A549 (cell line): ENCODE results near the gene FADS6. TPM values are rescaled to one million over a fixed set of nuclear protein-coding genes. Genes with fewer than 3 reads are reported as not detected.

Experiments used
- ATAC-seq, 2 experiments: fragments of 200-7000 bp in 1 of 2; fragments of >200 bp in 1 of 2; cut with Nextera tagmentation in 1 of 2; cut with Tn5 transposase in 1 of 2; 3 replicates each; pipeline versions ENCODE4 v1.8.0 to v1.9.1; 2018 to 2020; ENCODE audit warnings: mild to moderate bottlenecking in 1 of 2, moderate library complexity in 1 of 2
- CTCF ChIA-PET: fragments of 300-600 bp; sonication (Branson Sonifier 250); formaldehyde crosslinking; extraction: SDS; loops from one replicate; lab custom pipeline; 2021; ENCODE audit warnings: antibody characterized with exemption, inconsistent platforms; lab: Yijun Ruan, JAX
- POLR2A ChIA-PET: fragments of 350-600 bp; formaldehyde crosslinking; extraction: SDS; loops from one replicate; lab custom pipeline; 2021; ENCODE audit warnings: antibody characterized with exemption, inconsistent platforms; lab: Yijun Ruan, JAX
- DNase-seq, 2 experiments: peaks; one replicate each; pipeline versions ENCODE4 v3.0.0 to v3.0.0-alpha.2; 2011 to 2016; ENCODE audit warnings: low read depth in 1 of 2, low spot score in 1 of 2
- FAIRE-seq: peaks from 2 replicates; lab custom pipeline; 2011; peaks lifted over from hg19 to GRCh38; lab: Jason Lieb, UNC
- H3K27ac ChIP-seq, 2 experiments: fragments of >200 bp; sonication (Bioruptor Twin); formaldehyde crosslinking; 3 replicates each; pipeline ENCODE4 v1.5.1; 2016 to 2017
- H3K4me1 ChIP-seq: fragments of >200 bp; sonication (Bioruptor Twin); formaldehyde crosslinking; 3 replicates; pipeline ENCODE4 v1.6.1; 2016
- H3K4me2 ChIP-seq: fragments of >200 bp; sonication (Bioruptor Twin); formaldehyde crosslinking; 3 replicates; pipeline ENCODE4 v1.6.1; 2016
- H3K4me3 ChIP-seq: fragments of >200 bp; sonication (Bioruptor Twin); formaldehyde crosslinking; 3 replicates; pipeline ENCODE4 v1.5.1; 2016
- H3K9me3 ChIP-seq: fragments of >200 bp; sonication (Bioruptor Twin); formaldehyde crosslinking; 3 replicates; pipeline ENCODE4 v1.6.1; 2016
- CHD2 ChIP-seq: fragments of 150-350 bp; IDR thresholded peaks from 2 replicates; pipeline ENCODE4 v1.6.1; 2014; ENCODE audit warnings: low read length; ENCODE audit not compliant: partially characterized antibody
- EHF ChIP-seq: fragments of 250-450 bp; sonication (Bioruptor Pico); IDR thresholded peaks from 2 replicates; pipeline ENCODE4 v1.5.0; 2020; ENCODE audit warnings: mild to moderate bottlenecking
- EP300 ChIP-seq, 2 experiments: fragments of >200 bp; sonication (Bioruptor Twin); formaldehyde crosslinking; IDR thresholded peaks; 2 replicates in 1 of 2; 3 replicates in 1 of 2; pipeline ENCODE4 v1.6.1; 2016 to 2017
- FOXS1 ChIP-seq: fragments of 250-450 bp; sonication (Bioruptor Pico); IDR thresholded peaks from 2 replicates; pipeline ENCODE4 v1.5.0; 2020; ENCODE audit warnings: mild to moderate bottlenecking, moderate library complexity
- HEYL ChIP-seq: fragments of 250-450 bp; sonication (Bioruptor Pico); IDR thresholded peaks from 2 replicates; pipeline ENCODE4 v1.8.0; 2021; ENCODE audit warnings: mild to moderate bottlenecking, moderate library complexity
- HOXB5 ChIP-seq: fragments of 250-450 bp; sonication (Bioruptor Pico); IDR thresholded peaks from 2 replicates; pipeline ENCODE4 v1.5.0; 2020; ENCODE audit warnings: mild to moderate bottlenecking, moderate library complexity
- JUN ChIP-seq, 2 experiments: fragments of >200 bp; sonication (Bioruptor Twin); formaldehyde crosslinking; IDR thresholded peaks; 2 replicates in 1 of 2; 3 replicates in 1 of 2; pipeline ENCODE4 v1.6.1; 2016 to 2017
- JUNB ChIP-seq: fragments of >200 bp; sonication (Bioruptor Twin); formaldehyde crosslinking; IDR thresholded peaks from 2 replicates; pipeline ENCODE4 v1.6.1; 2016
- MAFK ChIP-seq: fragments of 450-650 bp; IDR thresholded peaks from 2 replicates; pipeline ENCODE4 v1.6.1; 2014; ENCODE audit not compliant: partially characterized antibody
- MAZ ChIP-seq: fragments of 150-350 bp; IDR thresholded peaks from 2 replicates; pipeline ENCODE4 v1.6.1; 2014; ENCODE audit warnings: antibody characterized with exemption, low read depth, low read length, borderline replicate concordance
- MYC ChIP-seq: IDR thresholded peaks from 2 replicates; pipeline ENCODE4 v1.6.1; 2012; ENCODE audit warnings: mild to moderate bottlenecking, inconsistent platforms, low read length, improper control_type of control experiment, borderline replicate concordance
- NPAS2 ChIP-seq: fragments of 250-450 bp; sonication (Bioruptor Pico); IDR thresholded peaks from 2 replicates; pipeline ENCODE4 v1.8.0; 2022; ENCODE audit warnings: mild to moderate bottlenecking, moderate library complexity, borderline replicate concordance
- NR3C1 ChIP-seq: fragments of >200 bp; sonication (Bioruptor Twin); formaldehyde crosslinking; IDR thresholded peaks from 3 replicates; pipeline ENCODE4 v1.6.1; 2017
- POLR2AphosphoS2 ChIP-seq: conservative IDR thresholded peaks from 2 replicates; pipeline ENCODE4 v1.6.1; 2012; ENCODE audit warnings: low read length, improper control_type of control experiment, inconsistent platforms
- RAD21 ChIP-seq, 2 experiments: fragments of >200 bp in 1 of 2; sonication (Bioruptor Twin) in 1 of 2; formaldehyde crosslinking in 1 of 2; IDR thresholded peaks in 1 of 2; conservative IDR thresholded peaks in 1 of 2; 2 replicates in 1 of 2; 3 replicates in 1 of 2; pipeline ENCODE4 v1.6.1; 2012 to 2018; ENCODE audit warnings: inconsistent platforms in 1 of 2
- RFX5 ChIP-seq: fragments of 450-650 bp; IDR thresholded peaks from 2 replicates; pipeline ENCODE4 v1.7.1; 2014; ENCODE audit warnings: antibody characterized with exemption, mild to moderate bottlenecking, moderate library complexity
- TFCP2L1 ChIP-seq: fragments of 250-450 bp; sonication (Bioruptor Pico); IDR thresholded peaks from 2 replicates; pipeline ENCODE4 v1.5.0; 2021; ENCODE audit warnings: mild to moderate bottlenecking
- TP53 ChIP-seq: fragments of 250-450 bp; sonication (Bioruptor Pico); IDR thresholded peaks from 2 replicates; pipeline ENCODE4 v1.5.0; 2021; ENCODE audit warnings: mild to moderate bottlenecking, moderate library complexity
- ZFP36 ChIP-seq: fragments of 450-650 bp; IDR thresholded peaks from 2 replicates; pipeline ENCODE4 v1.6.1; 2014; ENCODE audit warnings: borderline replicate concordance; ENCODE audit not compliant: partially characterized antibody
- ZSCAN20 ChIP-seq: fragments of 250-450 bp; sonication (Bioruptor Pico); IDR thresholded peaks from 2 replicates; pipeline ENCODE4 v1.8.0; 2022; ENCODE audit warnings: mild to moderate bottlenecking, moderate library complexity
- WGBS: methylation state at CpG from one replicate; pipeline ENCODE4 v1.1.6; 2017; ENCODE audit errors: missing lambda C conversion rate; 5-methylcytosine and 5-hydroxymethylcytosine counted together
- polyA plus RNA-seq, 4 experiments: library from polyadenylated mRNA; depleted of rRNA in 3 of 4; stranded (reverse); fragments of >200 nt; fragmentation: RNase III in 1 of 4; extraction: RNeasy Plus Mini Kit Qiagen cat#74134 plus additional on column Dnase treatment in 1 of 4; gene quantifications; 2 replicates in 3 of 4; 3 replicates in 1 of 4; pipeline ENCODE4 v1.2.3, GENCODE V29; 2011 to 2017
- TF ChIP-seq, protein P1 (sequence below): IDR thresholded peaks from 2 replicates; pipeline ENCODE4 v1.6.1; 2012

The FADS6 gene
- polyA plus RNA-seq, 2 of the 4 experiments (the other 2 are of a cell fraction) = 0.04 TPM; not detected in 1

DNA sequence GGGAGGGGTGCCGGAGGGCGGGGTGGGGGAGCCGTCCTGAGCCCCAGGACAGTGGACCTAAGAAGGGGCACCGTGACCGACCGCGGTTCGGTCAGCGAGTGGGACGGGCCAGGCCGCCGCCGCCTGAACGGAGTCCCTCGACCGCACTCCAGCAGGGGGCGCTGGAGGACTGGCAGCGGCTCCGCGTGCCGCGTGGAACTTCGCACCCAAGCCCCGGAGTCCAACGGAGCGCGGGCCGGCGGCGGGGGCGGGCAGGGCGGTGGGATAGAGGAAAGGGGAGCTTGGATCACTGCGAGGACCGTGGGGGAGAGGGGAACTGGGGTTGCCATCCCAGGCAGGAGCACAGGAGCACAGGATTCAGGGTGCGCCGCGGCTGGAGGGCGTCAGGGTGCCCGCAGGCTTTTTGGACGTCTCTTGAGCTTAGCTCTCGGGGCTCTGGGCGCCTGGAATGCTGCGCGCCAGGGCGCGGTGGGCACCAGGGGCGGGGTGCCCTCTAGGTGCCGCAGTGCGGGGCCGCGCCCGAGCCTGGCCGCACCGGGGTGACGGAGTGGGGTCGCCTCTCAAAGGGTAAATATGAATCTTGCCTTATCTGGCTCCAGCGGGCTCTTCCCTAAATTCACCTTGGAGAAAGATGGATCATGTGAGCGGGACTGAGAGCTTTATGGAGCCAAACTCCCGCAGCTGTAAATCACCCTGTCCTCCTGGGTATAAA is 30.3 kb upstream of the FADS6 start (continued):
- TF ChIP-seq RFX5 (no peak), JUN (IDR thresholded peaks at IDR 0.05) (no peak)
- TF ChIP-seq, all 56 proteins: peak for 6

DNA sequence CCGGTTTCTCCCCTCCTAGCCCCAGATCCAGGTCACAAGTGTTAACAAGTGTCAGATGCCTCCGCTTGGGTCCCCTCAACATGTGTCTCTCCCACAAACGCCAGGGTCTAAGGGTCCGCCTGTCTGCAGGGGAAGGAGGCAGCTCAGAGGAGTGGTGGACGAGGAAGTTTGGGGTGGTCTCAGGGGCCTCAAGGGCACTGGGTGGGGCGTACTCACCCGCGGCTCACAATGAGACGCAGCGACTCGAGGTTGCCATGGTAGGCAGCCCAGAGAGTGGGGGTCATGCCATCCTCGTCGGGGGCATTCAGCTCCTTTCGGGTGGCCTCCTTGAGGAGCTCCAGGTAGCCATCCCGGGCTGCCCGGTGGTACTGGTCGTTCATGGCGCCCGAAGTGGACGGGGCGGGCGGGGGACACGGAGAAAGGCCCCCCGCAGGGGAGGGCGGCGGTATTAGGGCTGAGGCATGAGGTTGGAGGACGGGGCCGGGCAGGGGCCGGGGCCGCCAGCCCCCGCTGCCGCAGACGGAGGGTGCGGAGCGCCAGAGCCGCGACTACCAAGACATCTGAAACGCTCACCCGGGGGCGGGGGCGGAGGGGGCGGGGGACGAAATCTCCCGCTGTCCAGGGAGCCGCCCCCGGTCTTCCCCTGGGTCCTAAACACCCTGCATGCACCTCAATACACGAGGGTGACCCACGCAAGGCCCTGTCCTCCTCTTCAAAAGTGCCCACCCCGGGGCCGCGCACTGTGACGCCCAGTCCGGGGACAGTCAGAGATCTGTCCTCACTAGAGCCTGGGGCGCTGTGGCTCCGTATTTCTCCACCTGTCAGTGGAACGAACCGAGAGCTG is 29.5 kb upstream of the FADS6 start, which contains the start of gene USH1G:
Gene USH1G (minus strand): TSS at position 562 of the 844 bp plus-strand sequence. CDS start 182 bp downstream, at position 380.
- ChIA-PET POLR2A (interaction anchor here (1.0 kb wide), 1 partner anchor 50 kb away, joined by 3 read pairs; no protein-coding TSS in a partner anchor), CTCF (interaction anchor here (0.9 to 42.0 kb wide), 26 partner anchors 9 to 346 kb away, joined by 3 to 1448 read pairs (median 6); partner anchors contain the start of genes HID1, MRPL58 and OTOP3)
- FAIRE-seq = no peak
- ATAC-seq = peak; percentile 11 to 42; a peak in 5 of 6 replicates
- peaks cover 19% of the 10 kb centered on the region; the same call in 2 of the 3 replicates for H3K4me1 ChIP-seq
- 27% methylated on average over 36 of the region's 57 CpGs for WGBS
- H3K9me3 ChIP-seq = no peaks in the 10 kb centered on the region
- DNase-seq = no peak
- peak within 1 kb of the TSS; percentile 46 for H3K4me3 ChIP-seq
- H3K4me2 ChIP-seq = peak within 1 kb of the TSS; percentile 100
- peak within 1 kb of the TSS; percentile 42 to 70; a peak in 5 of 6 replicates for H3K27ac ChIP-seq
- TF ChIP-seq HEYL (CRISPR knock-in tag) (no peak), EHF (CRISPR knock-in tag) (no peak), MAFK (no peak), ZSCAN20 (no peak), TFCP2L1 (CRISPR knock-in tag) (no peak), TP53 (CRISPR knock-in tag) (no peak)

DNA sequence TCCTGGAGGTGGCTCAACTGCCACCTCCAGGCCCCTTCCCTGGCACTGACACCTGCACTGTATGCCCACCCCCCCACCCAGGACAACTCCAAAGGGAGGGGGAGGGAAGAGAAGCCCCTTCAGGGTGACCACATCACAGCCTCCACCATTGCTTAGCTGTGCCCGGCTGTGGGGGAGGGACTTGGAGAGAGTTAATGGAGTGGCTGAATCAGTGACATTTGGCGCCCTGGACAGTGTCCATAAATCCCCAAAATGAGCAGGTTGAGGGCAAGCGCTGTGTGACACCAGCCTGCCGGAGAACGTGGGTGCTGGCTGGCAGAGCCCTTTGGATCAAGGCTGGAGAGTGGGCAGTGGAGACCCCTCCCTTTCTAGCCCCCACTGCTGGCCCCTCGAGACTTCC is 28.7 kb upstream of the FADS6 start:
- Histone ChIP-seq H3K27ac (no peak overlapping the region), H3K4me1 (peaks cover 19% of the 10 kb centered on the region; the same call in 2 of the 3 replicates), H3K4me2 (no peak overlapping the region), H3K9me3 (no peaks in the 10 kb centered on the region), H3K4me3 (no peak overlapping the region)
- ChIA-PET POLR2A (no interaction called here), CTCF (interaction anchor here (0.6 to 42.0 kb wide), 16 partner anchors 10 to 582 kb away, joined by 3 to 1448 read pairs (median 6); partner anchors contain the start of genes HID1, MRPL58 and OTOP3)
- no peak for FAIRE-seq
- DNase-seq = no peak
- no peak for ATAC-seq
- 78% methylated on average over 6 of the region's 6 CpGs for WGBS
- TF ChIP-seq CHD2 (no peak), JUNB (no peak), EHF (CRISPR knock-in tag) (no peak), NPAS2 (CRISPR knock-in tag) (no peak), MAZ (no peak)
- TF ChIP-seq, protein P1, sequence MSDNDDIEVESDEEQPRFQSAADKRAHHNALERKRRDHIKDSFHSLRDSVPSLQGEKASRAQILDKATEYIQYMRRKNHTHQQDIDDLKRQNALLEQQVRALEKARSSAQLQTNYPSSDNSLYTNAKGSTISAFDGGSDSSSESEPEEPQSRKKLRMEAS = no peak

DNA sequence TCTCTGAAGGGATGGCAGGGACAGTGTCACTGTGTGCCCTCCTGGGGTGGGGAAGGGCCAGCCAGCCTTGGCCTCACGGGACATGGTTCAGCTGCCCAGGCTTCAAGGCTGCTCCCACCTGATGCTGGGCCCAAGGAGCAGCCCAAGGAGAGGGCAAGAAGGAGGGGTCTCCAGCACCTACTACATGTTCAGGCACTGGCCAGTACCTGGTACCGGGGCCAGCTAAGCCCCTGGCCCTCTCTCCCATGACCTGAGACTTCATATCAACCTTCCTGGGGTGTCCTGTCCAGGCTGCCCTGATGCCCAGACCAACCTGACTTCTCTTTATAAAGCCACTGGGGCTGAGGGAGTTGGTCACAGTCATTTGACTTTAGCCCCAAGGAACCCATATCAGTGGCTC is 28.3 kb upstream of the FADS6 start:
- TF ChIP-seq HOXB5 (CRISPR knock-in tag) (no peak), ZSCAN20 (no peak), MYC (no peak), RFX5 (no peak), JUN (IDR thresholded peaks at IDR 0.05) (no peak), ZFP36 (no peak), TFCP2L1 (CRISPR knock-in tag) (no peak), EP300 (IDR thresholded peaks at IDR 0.05) (no peak), POLR2AphosphoS2 (no peak), TP53 (CRISPR knock-in tag) (no peak), RAD21 (conservative IDR thresholded peaks at IDR 0.05 in 1 of 2, IDR thresholded peaks at IDR 0.05 in 1 of 2) (no peak), FOXS1 (no peak), NR3C1 (no peak)
- FAIRE-seq (no peak), DNase-seq (no peak), ATAC-seq (no peak)
- Histone ChIP-seq H3K4me1 (peaks cover 19% of the 10 kb centered on the region; the same call in 2 of the 3 replicates), H3K4me2 (no peak overlapping the region), H3K27ac (no peak overlapping the region), H3K9me3 (no peaks in the 10 kb centered on the region), H3K4me3 (no peak overlapping the region)
- POLR2A ChIA-PET = interaction anchor here (1.4 kb wide), 1 partner anchor 48 kb away, joined by 9 read pairs; the partner anchor contains the start of gene FDXR
- 100% methylated on average over 2 of the region's 2 CpGs for WGBS
- CTCF ChIA-PET = interaction anchor here (0.6 to 42.0 kb wide), 14 partner anchors 11 to 582 kb away, joined by 3 to 1448 read pairs (median 3); partner anchors contain the start of genes HID1 and OTOP3
